ENCODE measurements around the gene WDR7.

DNA sequence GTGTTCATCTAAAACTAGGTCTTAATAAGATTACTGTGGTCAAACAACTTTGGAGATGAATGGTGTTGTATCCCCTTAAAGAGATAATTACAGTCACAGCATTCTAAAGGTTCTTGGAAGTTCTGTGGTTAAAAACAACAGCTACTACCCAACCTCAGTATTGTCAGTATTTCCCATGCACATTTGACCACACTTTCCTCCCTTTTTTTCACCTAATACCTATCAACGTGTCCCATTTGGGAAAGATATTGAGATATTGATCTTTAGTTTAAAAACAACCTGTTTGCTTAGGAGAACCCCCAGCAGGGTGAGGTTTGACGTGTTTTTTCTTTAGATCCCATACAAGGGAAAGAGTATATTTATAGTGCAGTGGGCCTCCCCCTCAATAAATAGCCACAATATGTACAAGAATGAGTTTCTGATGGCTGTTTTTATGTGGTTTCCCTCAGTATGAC, 65.6 kb downstream of the WDR7 start:
- TF ChIP-seq EGR1 (IDR thresholded peaks at IDR 0.05; ENCODE audit: borderline replicate concordance in 1 of 2, low read depth in 2 of 2, low read length in 2 of 2) (no peak), CHD2 (IDR thresholded peaks at IDR 0.05; ENCODE audit: borderline replicate concordance, low read depth, low read length) (no peak), NFXL1 (IDR thresholded peaks at IDR 0.05; ENCODE audit: borderline replicate concordance) (no peak), ZNF622 (IDR thresholded peaks at IDR 0.05) (no peak), SIN3A (IDR thresholded peaks at IDR 0.05; ENCODE audit: low read depth, low read length) (no peak), EP300 (IDR thresholded peaks at IDR 0.05; ENCODE audit: borderline replicate concordance in 1 of 2, control insufficient read depth in 1 of 2, low read depth in 2 of 2, low read length in 2 of 2) (peak; percentile 15 to 56; a peak in 2 of 4 replicates), STAT1 (conservative IDR thresholded peaks at IDR 0.05) (no peak), YY1 (IDR thresholded peaks at IDR 0.05; ENCODE audit: low read depth, low read length) (no peak), CHD4 (IDR thresholded peaks at IDR 0.05) (no peak)
- TF ChIP-seq, protein P1, sequence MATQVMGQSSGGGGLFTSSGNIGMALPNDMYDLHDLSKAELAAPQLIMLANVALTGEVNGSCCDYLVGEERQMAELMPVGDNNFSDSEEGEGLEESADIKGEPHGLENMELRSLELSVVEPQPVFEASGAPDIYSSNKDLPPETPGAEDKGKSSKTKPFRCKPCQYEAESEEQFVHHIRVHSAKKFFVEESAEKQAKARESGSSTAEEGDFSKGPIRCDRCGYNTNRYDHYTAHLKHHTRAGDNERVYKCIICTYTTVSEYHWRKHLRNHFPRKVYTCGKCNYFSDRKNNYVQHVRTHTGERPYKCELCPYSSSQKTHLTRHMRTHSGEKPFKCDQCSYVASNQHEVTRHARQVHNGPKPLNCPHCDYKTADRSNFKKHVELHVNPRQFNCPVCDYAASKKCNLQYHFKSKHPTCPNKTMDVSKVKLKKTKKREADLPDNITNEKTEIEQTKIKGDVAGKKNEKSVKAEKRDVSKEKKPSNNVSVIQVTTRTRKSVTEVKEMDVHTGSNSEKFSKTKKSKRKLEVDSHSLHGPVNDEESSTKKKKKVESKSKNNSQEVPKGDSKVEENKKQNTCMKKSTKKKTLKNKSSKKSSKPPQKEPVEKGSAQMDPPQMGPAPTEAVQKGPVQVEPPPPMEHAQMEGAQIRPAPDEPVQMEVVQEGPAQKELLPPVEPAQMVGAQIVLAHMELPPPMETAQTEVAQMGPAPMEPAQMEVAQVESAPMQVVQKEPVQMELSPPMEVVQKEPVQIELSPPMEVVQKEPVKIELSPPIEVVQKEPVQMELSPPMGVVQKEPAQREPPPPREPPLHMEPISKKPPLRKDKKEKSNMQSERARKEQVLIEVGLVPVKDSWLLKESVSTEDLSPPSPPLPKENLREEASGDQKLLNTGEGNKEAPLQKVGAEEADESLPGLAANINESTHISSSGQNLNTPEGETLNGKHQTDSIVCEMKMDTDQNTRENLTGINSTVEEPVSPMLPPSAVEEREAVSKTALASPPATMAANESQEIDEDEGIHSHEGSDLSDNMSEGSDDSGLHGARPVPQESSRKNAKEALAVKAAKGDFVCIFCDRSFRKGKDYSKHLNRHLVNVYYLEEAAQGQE (IDR thresholded peaks at IDR 0.05; ENCODE audit: low read depth, low read length), result no peak
- TF ChIP-seq, protein P2, sequence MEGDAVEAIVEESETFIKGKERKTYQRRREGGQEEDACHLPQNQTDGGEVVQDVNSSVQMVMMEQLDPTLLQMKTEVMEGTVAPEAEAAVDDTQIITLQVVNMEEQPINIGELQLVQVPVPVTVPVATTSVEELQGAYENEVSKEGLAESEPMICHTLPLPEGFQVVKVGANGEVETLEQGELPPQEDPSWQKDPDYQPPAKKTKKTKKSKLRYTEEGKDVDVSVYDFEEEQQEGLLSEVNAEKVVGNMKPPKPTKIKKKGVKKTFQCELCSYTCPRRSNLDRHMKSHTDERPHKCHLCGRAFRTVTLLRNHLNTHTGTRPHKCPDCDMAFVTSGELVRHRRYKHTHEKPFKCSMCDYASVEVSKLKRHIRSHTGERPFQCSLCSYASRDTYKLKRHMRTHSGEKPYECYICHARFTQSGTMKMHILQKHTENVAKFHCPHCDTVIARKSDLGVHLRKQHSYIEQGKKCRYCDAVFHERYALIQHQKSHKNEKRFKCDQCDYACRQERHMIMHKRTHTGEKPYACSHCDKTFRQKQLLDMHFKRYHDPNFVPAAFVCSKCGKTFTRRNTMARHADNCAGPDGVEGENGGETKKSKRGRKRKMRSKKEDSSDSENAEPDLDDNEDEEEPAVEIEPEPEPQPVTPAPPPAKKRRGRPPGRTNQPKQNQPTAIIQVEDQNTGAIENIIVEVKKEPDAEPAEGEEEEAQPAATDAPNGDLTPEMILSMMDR (IDR thresholded peaks at IDR 0.05 in 2 of 3, conservative IDR thresholded peaks at IDR 0.05 in 1 of 3; ENCODE audit: control insufficient read depth in 2 of 3, extremely low read depth in 1 of 3, insufficient read depth in 1 of 3, low read depth in 3 of 3, low read length in 3 of 3), result no peak
- TF ChIP-seq, protein P3, sequence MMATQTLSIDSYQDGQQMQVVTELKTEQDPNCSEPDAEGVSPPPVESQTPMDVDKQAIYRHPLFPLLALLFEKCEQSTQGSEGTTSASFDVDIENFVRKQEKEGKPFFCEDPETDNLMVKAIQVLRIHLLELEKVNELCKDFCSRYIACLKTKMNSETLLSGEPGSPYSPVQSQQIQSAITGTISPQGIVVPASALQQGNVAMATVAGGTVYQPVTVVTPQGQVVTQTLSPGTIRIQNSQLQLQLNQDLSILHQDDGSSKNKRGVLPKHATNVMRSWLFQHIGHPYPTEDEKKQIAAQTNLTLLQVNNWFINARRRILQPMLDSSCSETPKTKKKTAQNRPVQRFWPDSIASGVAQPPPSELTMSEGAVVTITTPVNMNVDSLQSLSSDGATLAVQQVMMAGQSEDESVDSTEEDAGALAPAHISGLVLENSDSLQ (IDR thresholded peaks at IDR 0.05), result no peak
